Thoracic aorta (tissue), 2 donors: ENCODE results near the gene CDK18. TPM values are rescaled to one million over a fixed set of nuclear protein-coding genes. Genes with fewer than 3 reads are reported as not detected.

ENCODE experiments used
- ATAC-seq: fragments of 150-250 bp; one replicate; pipeline ENCODE4 v1.8.0; 2017; ENCODE audit warnings: low read depth; ENCODE audit not compliant: insufficient number of reproducible peaks, low FRiP score
- DNase-seq: peaks from one replicate; pipeline ENCODE4 v3.0.0-alpha.2; 2020; ENCODE audit warnings: low spot score
- H3K27ac ChIP-seq, 2 donors: fragments of 200-600 bp; sonication (generic); 1 replicate in 1 of 2; 2 replicates in 1 of 2; pipeline ENCODE4 v1.5.1; 2016; ENCODE audit warnings: mild to moderate bottlenecking in 2 of 2, moderate library complexity in 2 of 2
- H3K27me3 ChIP-seq: fragments of 200-600 bp; sonication (generic); replicated peaks from 2 replicates; pipeline ENCODE4 v1.6.0; 2016; ENCODE audit warnings: mild to moderate bottlenecking; ENCODE audit not compliant: insufficient read depth
- H3K36me3 ChIP-seq: fragments of 200-600 bp; sonication (generic); one replicate; pipeline ENCODE4 v1.5.1; 2016
- H3K4me1 ChIP-seq, 2 donors: fragments of 200-600 bp; sonication (generic); 1 replicate in 1 of 2; 2 replicates in 1 of 2; pipeline versions ENCODE4 v1.5.1 to v1.6.0; 2016; ENCODE audit warnings: low read depth in 2 of 2, mild to moderate bottlenecking in 1 of 2; ENCODE audit not compliant: control insufficient read depth in 1 of 2
- H3K4me3 ChIP-seq: fragments of 200-600 bp; sonication (generic); 2 replicates; pipeline ENCODE4 v1.5.1; 2016; ENCODE audit warnings: mild to moderate bottlenecking
- H3K9me3 ChIP-seq: fragments of 200-600 bp; sonication (generic); 2 replicates; pipeline ENCODE4 v1.5.1; 2016
- CTCF ChIP-seq: fragments of 200-600 bp; sonication (generic); IDR thresholded peaks from one replicate; pipeline ENCODE4 v1.5.1; 2019; ENCODE audit warnings: antibody characterized with exemption
- total RNA-seq, 2 donors: library from RNA; depleted of rRNA; stranded (reverse); fragments of >200 nt; gene quantifications; one replicate each; pipeline versions ENCODE4 v1.1.0 to v1.2.3, GENCODE V29; 2016

Gene CDK18
- total RNA-seq, 2 donors from 2014 or later, result 18.6 to 35.2 TPM

- H3K4me1 ChIP-seq, result peaks cover 13 to 33% of the 10 kb centered on the region in 2 donors
- H3K4me3 ChIP-seq, result peak overlapping the region; percentile 100
- H3K9me3 ChIP-seq, result no peaks in the 10 kb centered on the region
- peak overlapping the region; percentile 33 to 73 for H3K27ac ChIP-seq
- no peak for ATAC-seq
- H3K36me3 ChIP-seq, result no peaks in the 10 kb centered on the region
- DNase-seq, result peak; percentile 51
- TF ChIP-seq CTCF, result no peak
- H3K27me3 ChIP-seq, result no peaks in the 10 kb centered on the region
These were observed 1.3 kb downstream of the CDK18 start for GRCh38 chr1:205505791-205506190.

- no peaks in the 10 kb centered on the region for H3K9me3 ChIP-seq
- no peak for TF ChIP-seq CTCF
- H3K36me3 ChIP-seq, result no peaks in the 10 kb centered on the region
- H3K27me3 ChIP-seq, result no peaks in the 10 kb centered on the region
- H3K4me3 ChIP-seq, result peak overlapping the region; percentile 100
- DNase-seq (no peak), ATAC-seq (no peak)
- H3K27ac ChIP-seq, result peak overlapping the region in 1 of 2 donors; percentile 73
- peaks cover 14 to 41% of the 10 kb centered on the region in 2 donors for H3K4me1 ChIP-seq
These were observed 2.1 kb downstream of the CDK18 start for GRCh38 chr1:205506409-205507200.

GRCh38 chr1:205508227-205508714, 3.8 kb downstream of the CDK18 start:
- H3K4me3 ChIP-seq, result no peak overlapping the region
- no peak for TF ChIP-seq CTCF
- DNase-seq (no peak), ATAC-seq (no peak)
- peaks cover 29 to 58% of the 10 kb centered on the region in 2 donors for H3K4me1 ChIP-seq
- H3K36me3 ChIP-seq, result no peaks in the 10 kb centered on the region
- no peak overlapping the region for H3K27ac ChIP-seq
- no peaks in the 10 kb centered on the region for H3K27me3 ChIP-seq
- no peaks in the 10 kb centered on the region for H3K9me3 ChIP-seq

- Histone ChIP-seq H3K4me3 (no peak overlapping the region), H3K9me3 (no peaks in the 10 kb centered on the region), H3K27ac (peak overlapping the region in 1 of 2 donors; percentile 83), H3K4me1 (peaks cover 22 to 58% of the 10 kb centered on the region in 2 donors), H3K36me3 (no peaks in the 10 kb centered on the region), H3K27me3 (no peaks in the 10 kb centered on the region)
- ATAC-seq (no peak), DNase-seq (no peak)
- TF ChIP-seq CTCF, result no peak
These were observed 6.0 kb downstream of the CDK18 start for GRCh38 chr1:205510308-205510950.

GRCh38 chr1:205510951-205511330, 6.5 kb downstream of the CDK18 start:
- no peaks in the 10 kb centered on the region for H3K36me3 ChIP-seq
- peaks cover 22 to 53% of the 10 kb centered on the region in 2 donors for H3K4me1 ChIP-seq
- DNase-seq (no peak), ATAC-seq (no peak)
- H3K27me3 ChIP-seq, result no peaks in the 10 kb centered on the region
- TF ChIP-seq CTCF, result no peak
- H3K27ac ChIP-seq, result peak overlapping the region in 1 of 2 donors; percentile 83
- H3K9me3 ChIP-seq, result no peaks in the 10 kb centered on the region
- no peak overlapping the region for H3K4me3 ChIP-seq
